NOMO-1 treated with DMSO at 0.1 percent for 48 hours (cell line): Measurements from ENCODE around the gene PTCH2.
"Not testable (repeated sequence)": the region's sequence is repeated elsewhere in the genome, so short reads cannot be mapped to it uniquely, and the experiment has no call there.

ENCODE experiments used
- DNase-seq: peaks from one replicate; lab custom pipeline; 2025; ENCODE audit not compliant: unreplicated experiment; lab: John Stamatoyannopoulos, UW

Gene PTCH2

DNA sequence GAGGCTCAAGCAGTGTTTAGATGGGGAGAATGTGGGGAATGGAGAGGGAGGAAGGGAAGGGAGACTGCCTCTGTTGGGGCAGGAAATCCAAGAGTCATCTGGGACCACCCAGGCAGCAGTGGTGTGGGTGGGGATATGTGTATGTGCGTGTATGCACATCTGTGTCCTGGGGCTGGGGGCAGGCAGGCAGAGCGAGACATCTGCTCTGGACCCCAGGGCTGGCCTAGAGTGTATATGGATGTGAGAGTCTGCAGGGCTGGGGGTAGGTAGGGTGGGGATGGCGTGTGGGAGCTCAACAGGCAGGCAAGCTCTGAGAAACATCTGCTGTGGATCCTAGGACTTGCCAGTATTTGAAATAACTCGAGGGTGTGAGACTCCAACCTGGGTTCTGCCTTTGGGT lies 3.5 kb downstream of the PTCH2 start:
- DNase-seq = no peak

GRCh38 chr1:44838294-44838693 lies 4.8 kb downstream of the PTCH2 start:
- DNase-seq = not testable (repeated sequence)

DNA sequence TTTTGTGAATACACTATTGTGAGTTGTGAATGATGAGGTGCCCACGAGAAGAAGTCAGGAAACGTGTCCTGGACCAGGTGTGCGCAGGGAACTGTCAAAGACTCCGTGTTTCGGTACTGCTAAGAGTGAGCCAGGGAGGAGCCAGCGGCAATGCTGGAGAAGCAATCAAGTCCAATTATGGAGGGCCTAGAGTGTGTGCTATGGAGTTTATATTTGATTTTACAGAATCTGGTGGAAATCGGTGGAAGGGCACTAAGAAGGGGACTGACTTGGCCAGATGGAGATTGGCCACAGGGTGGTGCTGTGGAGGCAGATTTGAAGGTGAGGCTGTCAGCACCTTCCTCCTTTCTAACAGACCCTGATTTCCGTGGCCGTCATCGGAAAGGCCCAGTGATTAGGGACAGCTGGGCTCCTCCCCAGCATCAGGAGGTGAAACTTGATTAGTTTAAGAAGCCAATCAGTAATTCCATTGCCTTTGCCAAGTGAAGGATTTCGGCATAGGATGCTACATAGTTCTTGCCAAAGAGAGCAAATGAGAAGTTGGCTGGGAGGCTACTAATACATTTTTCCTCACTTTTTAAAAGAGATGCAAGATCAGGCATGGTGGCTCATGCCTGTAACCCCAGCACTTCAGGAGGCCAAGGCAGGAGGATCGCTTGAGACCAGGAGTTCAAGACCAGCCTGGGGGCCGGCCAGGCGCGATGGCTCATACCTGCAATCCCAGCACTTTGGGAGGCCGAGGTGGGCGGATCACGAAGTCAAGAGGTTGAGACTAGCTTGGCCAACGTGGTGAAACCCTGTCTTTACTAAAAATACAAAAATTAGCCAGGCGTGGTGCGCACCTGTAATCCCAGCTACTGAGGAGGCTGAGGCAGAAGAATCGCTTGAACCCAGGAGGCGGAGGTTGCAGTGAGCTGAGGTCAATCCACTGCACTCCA lies 7.0 kb downstream of the PTCH2 start:
- peak; percentile 82 for DNase-seq

- DNase-seq = no peak
Measured at GRCh38 chr1:44834328-44834727, 8.7 kb downstream of the PTCH2 start.

GRCh38 chr1:44832056-44832705 lies 10.9 kb downstream of the PTCH2 start:
- no peak for DNase-seq

GRCh38 chr1:44831516-44831915 lies 11.5 kb downstream of the PTCH2 start:
- DNase-seq = no peak

DNA sequence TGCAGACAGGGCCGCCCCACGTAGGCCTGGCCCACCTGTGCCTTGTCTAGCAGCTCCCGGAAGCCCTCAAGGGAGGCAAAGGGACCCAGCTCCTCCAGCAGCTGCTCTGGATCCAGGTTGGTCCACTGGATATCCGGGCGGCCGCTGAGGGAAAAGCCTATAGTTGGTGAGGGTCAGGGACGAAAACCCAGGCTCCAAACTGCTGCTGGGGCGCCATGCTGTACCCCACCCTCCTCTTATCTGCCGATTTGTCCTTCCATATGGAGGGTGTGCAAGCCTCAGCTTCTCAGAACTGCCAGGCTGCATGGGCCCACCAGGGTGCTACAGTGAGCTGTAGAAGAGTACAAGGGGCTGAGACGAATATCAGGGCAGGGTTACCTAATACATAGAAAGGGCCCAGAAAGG lies 12.2 kb downstream of the PTCH2 start:
- no peak for DNase-seq

- no peak for DNase-seq
Measured at GRCh38 chr1:44829506-44830384, 13.3 kb downstream of the PTCH2 start.

DNA sequence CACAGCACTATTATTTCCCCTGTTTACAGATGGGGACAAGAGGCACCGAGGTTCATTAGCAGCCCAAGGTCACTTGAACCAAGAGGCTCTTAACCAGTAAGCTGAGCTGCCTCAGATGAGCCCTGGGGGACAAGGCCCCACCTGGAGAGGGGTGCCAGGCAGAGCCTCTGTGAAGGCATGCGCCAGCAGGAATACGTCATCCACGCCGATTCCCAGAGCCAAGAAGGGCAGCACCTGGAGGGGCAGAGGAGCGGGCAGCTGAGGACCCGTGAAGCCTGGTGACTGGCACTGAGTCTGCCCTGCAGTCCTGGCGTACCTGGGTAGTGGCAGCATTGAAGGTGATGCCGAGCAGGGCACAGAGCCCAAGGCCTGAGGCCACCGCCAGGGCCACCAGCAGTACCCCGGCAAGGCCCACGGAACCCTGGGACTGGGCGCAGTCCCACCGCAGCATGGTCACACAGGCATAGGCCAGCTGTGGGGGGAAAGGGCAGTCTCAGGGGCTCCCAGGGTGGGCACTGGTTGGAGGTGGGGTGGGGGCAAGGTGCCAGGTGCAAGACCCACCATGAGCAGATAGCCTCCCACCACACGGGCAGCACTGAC lies 14.1 kb downstream of the PTCH2 start:
- no peak for DNase-seq

DNA sequence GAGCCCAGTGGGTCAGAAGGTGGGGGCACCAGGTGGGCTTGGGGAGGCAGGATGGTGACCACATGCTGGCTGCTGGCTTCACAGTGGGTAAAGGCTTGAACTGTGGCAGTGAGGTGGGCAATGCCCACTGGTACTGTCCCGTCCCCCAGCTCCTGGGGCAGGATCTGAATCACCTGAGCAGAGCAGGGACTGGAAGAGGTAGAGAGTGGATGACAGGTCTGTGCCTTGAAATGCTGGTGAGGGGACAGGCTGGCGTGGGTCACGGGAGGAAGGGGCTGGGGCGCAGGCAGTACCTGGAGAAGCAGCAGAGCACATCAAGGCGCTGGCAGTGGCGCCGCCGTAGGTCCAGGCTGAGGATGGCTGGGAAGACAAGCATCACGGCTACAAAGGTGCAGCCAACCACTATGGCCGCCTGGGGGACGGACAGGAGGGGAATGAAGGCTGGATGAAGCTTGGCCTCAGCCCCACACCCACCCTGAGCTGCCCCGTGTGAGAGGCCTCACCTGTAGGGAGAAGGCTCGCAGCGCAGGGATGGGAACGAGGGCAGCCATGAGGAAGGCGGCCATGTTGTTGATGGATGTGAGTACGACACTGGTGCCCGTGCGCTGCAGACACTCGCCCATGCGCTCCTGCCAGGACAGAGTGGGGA lies 14.9 kb downstream of the PTCH2 start:
- no peak for DNase-seq

DNA sequence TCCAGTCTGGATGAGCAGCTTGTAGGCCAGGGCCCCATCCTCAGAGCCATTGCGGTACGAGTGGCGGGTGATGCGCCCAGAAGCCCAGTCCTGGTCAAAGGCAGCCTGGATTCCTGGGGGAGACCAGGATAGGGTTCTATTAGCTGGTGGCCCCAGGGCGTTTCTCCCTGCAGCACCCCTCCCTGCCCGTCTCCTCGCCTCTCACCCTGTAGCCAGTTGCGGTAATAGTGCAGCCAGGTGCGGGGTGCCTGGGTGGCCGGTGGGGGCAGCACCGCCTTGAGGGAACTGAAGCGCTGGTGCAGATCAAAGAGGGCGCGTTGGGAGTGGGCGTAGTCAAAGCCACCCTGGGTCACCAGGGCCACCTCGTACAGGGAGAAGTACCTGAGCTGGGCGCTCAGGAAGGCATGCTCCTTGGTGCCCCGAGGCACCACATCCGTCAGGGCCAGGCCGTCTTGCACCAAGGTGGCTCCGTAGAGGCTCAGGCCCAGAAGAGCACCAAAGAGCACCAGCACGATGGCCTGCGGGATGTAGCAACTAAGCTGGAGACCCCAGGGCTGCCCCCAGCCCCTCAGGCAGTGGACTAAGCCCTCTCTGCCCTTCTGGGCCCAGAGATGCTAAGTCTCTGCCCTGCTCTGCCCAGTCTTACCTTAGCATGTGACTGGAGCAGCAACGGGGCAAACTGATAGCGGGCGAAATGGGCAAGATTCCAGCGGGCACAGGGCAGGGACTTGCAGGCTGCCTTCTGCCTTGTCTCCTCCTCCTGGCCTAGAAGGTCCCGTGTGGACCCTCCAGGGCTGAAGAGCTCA lies 15.7 kb downstream of the PTCH2 start:
- DNase-seq = no peak

GRCh38 chr1:44826375-44827196 lies 16.5 kb downstream of the PTCH2 start:
- peak; percentile 76 for DNase-seq

DNA sequence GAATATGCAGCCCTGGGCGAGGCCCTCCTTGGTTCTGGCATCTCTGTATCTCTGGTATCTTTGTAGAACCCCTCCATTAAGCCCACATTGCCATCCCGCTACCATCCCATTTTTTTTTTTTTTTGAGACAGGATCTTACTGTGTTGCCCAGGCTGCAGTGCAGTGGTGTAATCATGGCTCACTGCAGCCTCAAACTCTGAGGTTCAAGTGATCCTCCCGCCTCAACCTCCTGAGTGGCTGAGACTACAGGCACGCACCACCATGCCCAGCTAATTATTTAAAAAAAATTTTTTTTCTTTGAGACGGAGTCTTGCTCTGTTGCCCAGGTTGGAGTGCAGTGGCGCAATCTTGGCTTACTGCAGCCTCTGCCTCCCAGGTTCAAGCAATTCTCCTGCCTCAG lies 18.7 kb downstream of the PTCH2 start:
- DNase-seq = not testable (repeated sequence)

DNA sequence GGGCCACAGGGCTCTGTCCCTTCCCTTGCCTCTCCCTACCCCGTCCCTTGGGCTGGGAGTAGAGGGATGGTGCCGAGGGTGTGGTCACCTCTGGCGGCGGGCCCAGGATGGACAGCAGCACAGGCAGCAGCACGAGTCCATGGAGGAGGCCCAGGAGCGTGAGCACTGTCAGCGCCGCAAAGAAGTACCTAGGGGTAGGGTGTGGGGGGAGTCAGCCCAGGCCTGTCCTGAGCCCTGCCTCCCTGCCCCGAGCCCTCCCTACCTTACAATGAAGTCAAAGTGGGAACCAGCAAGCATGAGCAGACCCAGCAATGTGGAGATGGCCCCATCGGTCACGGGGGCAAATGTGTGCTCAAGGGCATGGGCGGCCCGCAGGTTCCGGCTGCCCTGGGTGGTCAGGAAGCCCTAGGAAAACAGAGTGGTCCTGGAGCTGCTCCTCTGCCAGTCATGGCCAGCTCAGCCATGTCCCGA lies 20.0 kb downstream of the PTCH2 start:
- DNase-seq = no peak

DNA sequence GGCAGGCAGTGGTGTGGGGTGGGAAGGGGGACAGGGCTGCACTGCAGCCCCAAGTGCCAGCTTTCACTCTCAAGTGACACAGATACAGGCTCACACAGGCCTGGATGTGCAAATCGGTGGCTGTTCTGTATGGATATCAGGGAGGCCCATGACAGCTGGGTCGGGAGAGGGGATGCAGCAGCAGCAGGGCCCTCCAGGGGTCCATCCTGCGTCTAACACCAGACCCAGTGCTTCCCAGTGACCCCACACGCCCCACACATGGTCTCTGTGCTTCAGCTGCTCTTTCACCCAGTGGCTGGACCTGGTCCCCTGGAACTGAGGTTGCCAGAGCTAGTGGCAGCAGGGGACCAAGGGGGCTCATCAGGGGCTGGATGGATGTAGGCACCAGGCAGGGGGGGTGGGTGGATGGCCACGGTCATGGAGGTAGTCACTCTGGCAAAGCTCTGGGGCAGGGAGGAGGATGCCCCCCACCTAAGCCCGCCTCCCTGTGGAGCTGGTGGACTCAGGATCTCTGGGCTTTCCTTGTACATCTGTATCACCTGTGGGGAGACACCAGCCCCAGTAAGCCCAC lies 20.8 kb downstream of the PTCH2 start:
- no peak for DNase-seq

DNA sequence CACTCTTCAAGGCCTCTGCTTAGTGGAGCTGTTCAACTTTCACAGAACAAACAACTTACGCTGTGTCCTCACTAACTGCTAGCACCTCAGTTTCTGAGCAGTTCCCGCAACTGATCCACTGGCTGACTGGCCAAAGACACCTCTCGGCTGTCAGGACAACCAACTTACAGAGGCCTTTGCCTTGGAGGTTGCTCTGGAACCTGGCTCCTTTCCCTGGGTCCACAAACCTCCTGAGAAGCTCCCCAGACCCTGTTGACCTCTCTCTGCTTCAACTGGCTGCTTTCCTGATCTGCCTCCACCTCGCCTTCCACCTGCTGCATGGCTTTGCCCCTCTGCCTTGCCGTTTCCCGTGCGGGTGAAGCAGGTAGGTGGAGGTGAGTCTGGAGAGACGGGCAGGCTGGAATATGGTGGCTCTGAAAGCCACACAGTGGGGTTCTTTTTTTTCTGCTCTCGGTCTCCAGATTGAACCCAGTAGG lies 21.8 kb downstream of the PTCH2 start:
- no peak for DNase-seq

GRCh38 chr1:44820328-44821239 lies 22.5 kb downstream of the PTCH2 start:
- no peak for DNase-seq
